T-helper 2 cell treated with Interferon-gamma antibody and Interleukin-4, amounts not matched to agents 100 ng/mL and 5 ng/mL, for 36 hours (primary cell): Measurements from ENCODE around the gene LNX1. TPM values are rescaled to one million over a fixed set of nuclear protein-coding genes. Genes with fewer than 3 reads are reported as not detected.

Experiments
- total RNA-seq: library from RNA; stranded (reverse); gene quantifications from 2 replicates; pipeline ENCODE4 v1.2.3, GENCODE V29; 2022

LNX1 gene
- total RNA-seq, 1 donor from 2014 or later, result not detected

Other genes starting within 250 kb of the LNX1 start
- gene SCFD2, start 225.4 kb downstream of the LNX1 start, total RNA-seq, result 31.3 and 33.3 TPM in 2 replicates
- 87.9 and 90.2 TPM in 2 replicates for gene FIP1L1, start 213.8 kb downstream of the LNX1 start, total RNA-seq